Ishikawa (cell line): ENCODE data around the gene CEP41.

Experiments used
- RAD21 ChIP-seq: IDR thresholded peaks from 2 replicates; pipeline ENCODE4 v1.6.1; 2012; ENCODE audit warnings: low read depth
- TAF1 ChIP-seq: IDR thresholded peaks from 2 replicates; pipeline ENCODE4 v1.6.1; 2012; ENCODE audit warnings: low read depth, mild to moderate bottlenecking
- YY1 ChIP-seq: IDR thresholded peaks from 2 replicates; pipeline ENCODE4 v1.6.1; 2012; ENCODE audit warnings: low read depth

DNA sequence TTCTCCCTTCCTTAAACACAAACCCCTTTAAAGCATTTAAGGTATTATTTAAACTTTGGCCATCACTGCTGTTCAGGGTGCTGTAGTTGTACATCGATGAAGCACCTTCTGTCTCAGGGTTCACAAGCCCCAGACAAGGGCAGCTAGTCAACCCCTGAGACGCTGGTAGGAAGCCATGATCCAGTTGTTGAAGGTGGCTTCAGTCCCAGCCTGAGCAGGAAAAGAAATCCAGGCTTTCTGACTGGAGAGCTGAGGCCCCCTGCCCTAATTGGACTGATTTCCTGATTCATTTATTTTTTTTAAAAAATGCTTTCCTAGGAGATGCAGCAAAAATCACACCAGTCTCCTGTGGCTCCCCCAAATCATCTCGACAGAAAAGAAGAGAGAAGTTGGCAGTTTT lies 44.7 kb downstream of the CEP41 start:
- TF ChIP-seq RAD21, result no peak
- no peak for TF ChIP-seq YY1
- TF ChIP-seq TAF1, result no peak
